Measurements from ENCODE around the gene ACVR1.
"Not testable (repeated sequence)": the region's sequence is repeated elsewhere in the genome, so short reads cannot be mapped to it uniquely, and the experiment has no call there.

Gene ACVR1

GRCh38 chr2:157891643-157892041 lies 15.5 kb upstream of the ACVR1 start:
- DNase-seq: no peak

- DNase-seq: no peak
Measured at GRCh38 chr2:157890969-157891642, 15.0 kb upstream of the ACVR1 start.

- no peak for DNase-seq
Measured at GRCh38 chr2:157887946-157888345, 11.8 kb upstream of the ACVR1 start.

- DNase-seq: not testable (repeated sequence)
Measured at GRCh38 chr2:157884533-157884932, 8.4 kb upstream of the ACVR1 start.

- DNase-seq: no peak
Measured at GRCh38 chr2:157880927-157881326, 4.8 kb upstream of the ACVR1 start.

- no peak for DNase-seq
Measured at GRCh38 chr2:157877761-157878400, 1.8 kb upstream of the ACVR1 start.

GRCh38 chr2:157876786-157877138 lies 632 bp upstream of the ACVR1 start:
- no peak for DNase-seq

GRCh38 chr2:157875641-157876065 lies 477 bp downstream of the ACVR1 start:
- no peak for DNase-seq

GRCh38 chr2:157874997-157875640 lies 1.0 kb downstream of the ACVR1 start:
- DNase-seq: no peak

- no peak for DNase-seq
Measured at GRCh38 chr2:157874348-157874747, 1.8 kb downstream of the ACVR1 start.

GRCh38 chr2:157872791-157873190 lies 3.3 kb downstream of the ACVR1 start:
- DNase-seq: no peak

- no peak for DNase-seq
Measured at GRCh38 chr2:157871415-157871814, 4.7 kb downstream of the ACVR1 start.

GRCh38 chr2:157868993-157869392 lies 7.1 kb downstream of the ACVR1 start:
- peak; percentile 10 for DNase-seq

- no peak for DNase-seq
Measured at GRCh38 chr2:157867703-157868102, 8.4 kb downstream of the ACVR1 start.

GRCh38 chr2:157866666-157867642 lies 9.2 kb downstream of the ACVR1 start:
- DNase-seq: no peak

GRCh38 chr2:157866202-157866601 lies 9.9 kb downstream of the ACVR1 start:
- DNase-seq: no peak

- DNase-seq: no peak
Measured at GRCh38 chr2:157864857-157865430, 11.2 kb downstream of the ACVR1 start.

- DNase-seq: no peak
Measured at GRCh38 chr2:157858846-157859245, 17.3 kb downstream of the ACVR1 start.

GRCh38 chr2:157857881-157858280 lies 18.2 kb downstream of the ACVR1 start:
- no peak for DNase-seq

- no peak for DNase-seq
Measured at GRCh38 chr2:157856187-157856515, 20.0 kb downstream of the ACVR1 start.

- no peak for DNase-seq
Measured at GRCh38 chr2:157853820-157854219, 22.3 kb downstream of the ACVR1 start.

GRCh38 chr2:157853211-157853610 lies 22.9 kb downstream of the ACVR1 start:
- DNase-seq: no peak

GRCh38 chr2:157849591-157849990 lies 26.5 kb downstream of the ACVR1 start:
- no peak for DNase-seq
